ENCODE results near the gene CD302.
"Not testable (repeated sequence)": the region's sequence is repeated elsewhere in the genome, so short reads cannot be mapped to it uniquely, and the experiment has no call there.

CD302 gene

GRCh38 chr2:159750873-159751272, 47.1 kb downstream of the CD302 start:
- DNase-seq (ENCODE audit: extremely low spot score), result no peak
- TF ChIP-seq, protein P1, sequence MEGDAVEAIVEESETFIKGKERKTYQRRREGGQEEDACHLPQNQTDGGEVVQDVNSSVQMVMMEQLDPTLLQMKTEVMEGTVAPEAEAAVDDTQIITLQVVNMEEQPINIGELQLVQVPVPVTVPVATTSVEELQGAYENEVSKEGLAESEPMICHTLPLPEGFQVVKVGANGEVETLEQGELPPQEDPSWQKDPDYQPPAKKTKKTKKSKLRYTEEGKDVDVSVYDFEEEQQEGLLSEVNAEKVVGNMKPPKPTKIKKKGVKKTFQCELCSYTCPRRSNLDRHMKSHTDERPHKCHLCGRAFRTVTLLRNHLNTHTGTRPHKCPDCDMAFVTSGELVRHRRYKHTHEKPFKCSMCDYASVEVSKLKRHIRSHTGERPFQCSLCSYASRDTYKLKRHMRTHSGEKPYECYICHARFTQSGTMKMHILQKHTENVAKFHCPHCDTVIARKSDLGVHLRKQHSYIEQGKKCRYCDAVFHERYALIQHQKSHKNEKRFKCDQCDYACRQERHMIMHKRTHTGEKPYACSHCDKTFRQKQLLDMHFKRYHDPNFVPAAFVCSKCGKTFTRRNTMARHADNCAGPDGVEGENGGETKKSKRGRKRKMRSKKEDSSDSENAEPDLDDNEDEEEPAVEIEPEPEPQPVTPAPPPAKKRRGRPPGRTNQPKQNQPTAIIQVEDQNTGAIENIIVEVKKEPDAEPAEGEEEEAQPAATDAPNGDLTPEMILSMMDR (IDR thresholded peaks at IDR 0.05; ENCODE audit: control extremely low read depth, extremely low read depth, low read depth, missing control alignments), result no peak
- CTCF ChIA-PET, result no interaction called here
- POLR2A ChIA-PET, result no interaction called here

DNA sequence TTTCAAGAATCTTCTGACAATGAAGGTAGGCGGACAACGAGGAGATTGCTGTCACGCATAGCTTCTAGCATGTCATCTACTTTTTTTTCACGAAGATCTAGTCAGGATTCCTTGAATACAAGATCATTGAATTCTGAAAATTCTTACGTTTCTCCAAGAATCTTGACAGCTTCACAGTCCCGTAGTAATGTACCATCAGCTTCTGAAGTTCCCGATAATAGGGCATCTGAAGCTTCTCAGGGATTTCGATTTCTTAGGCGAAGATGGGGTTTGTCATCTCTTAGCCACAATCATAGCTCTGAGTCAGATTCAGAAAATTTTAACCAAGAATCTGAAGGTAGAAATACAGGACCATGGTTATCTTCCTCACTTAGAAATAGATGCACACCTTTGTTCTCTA, 49.9 kb downstream of the CD302 start:
- ChIA-PET CTCF (interaction anchor here (1.1 to 1.6 kb wide), 3 partner anchors 14 to 174 kb away, joined by 3 read pairs; no protein-coding TSS in a partner anchor), POLR2A (interaction anchor here (0.6 kb wide), 1 partner anchor 10 kb away, joined by 3 read pairs; no protein-coding TSS in a partner anchor)
- TF ChIP-seq, protein P1 (IDR thresholded peaks at IDR 0.05; ENCODE audit: control extremely low read depth, extremely low read depth, low read depth, missing control alignments), result no peak
- no peak for DNase-seq (ENCODE audit: extremely low spot score)

GRCh38 chr2:159745237-159745636, 52.8 kb downstream of the CD302 start:
- DNase-seq (ENCODE audit: extremely low spot score); POLR2A ChIA-PET: not testable (repeated sequence)

GRCh38 chr2:159744363-159744762, 53.6 kb downstream of the CD302 start:
- POLR2A ChIA-PET, result no interaction called here
- TF ChIP-seq, protein P1 (IDR thresholded peaks at IDR 0.05; ENCODE audit: control extremely low read depth, extremely low read depth, low read depth, missing control alignments), result no peak
- CTCF ChIA-PET, result no interaction called here
- DNase-seq (ENCODE audit: extremely low spot score), result no peak

More at GRCh38 chr2:159745237-159745636, 52.8 kb downstream of the CD302 start:
- CTCF ChIA-PET, result not testable (repeated sequence)

GRCh38 chr2:159742846-159743245, 55.2 kb downstream of the CD302 start:
- CTCF ChIA-PET, result interaction anchor here (0.8 kb wide), 1 partner anchor 11 kb away, joined by 3 read pairs; no protein-coding TSS in a partner anchor
- POLR2A ChIA-PET, result no interaction called here
- DNase-seq (ENCODE audit: extremely low spot score), result no peak
- TF ChIP-seq, protein P1 (IDR thresholded peaks at IDR 0.05; ENCODE audit: control extremely low read depth, extremely low read depth, low read depth, missing control alignments), result no peak

- POLR2A ChIA-PET, result no interaction called here
- TF ChIP-seq, protein P1 (IDR thresholded peaks at IDR 0.05; ENCODE audit: control extremely low read depth, extremely low read depth, low read depth, missing control alignments), result no peak
- no peak for DNase-seq (ENCODE audit: extremely low spot score)
- CTCF ChIA-PET, result interaction anchor here (0.9 to 2.4 kb wide), 5 partner anchors 8 to 22 kb away, joined by 3 to 7 read pairs (median 5); no protein-coding TSS in a partner anchor
These were observed 59.3 kb downstream of the CD302 start for GRCh38 chr2:159738509-159739390.

GRCh38 chr2:159737917-159738296, 60.1 kb downstream of the CD302 start:
- DNase-seq (ENCODE audit: extremely low spot score), result no peak
- CTCF ChIA-PET, result interaction anchor here (0.9 to 2.4 kb wide), 5 partner anchors 9 to 22 kb away, joined by 3 to 7 read pairs (median 5); no protein-coding TSS in a partner anchor
- POLR2A ChIA-PET, result interaction anchor here (0.6 kb wide), 1 partner anchor 10 kb away, joined by 3 read pairs; no protein-coding TSS in a partner anchor
- TF ChIP-seq, protein P1 (IDR thresholded peaks at IDR 0.05; ENCODE audit: control extremely low read depth, extremely low read depth, low read depth, missing control alignments), result no peak
